NCI-H146 (cell line): ENCODE measurements around the gene HSF4.

Source experiments
- DNase-seq: peaks from one replicate; lab custom pipeline; 2025; lab: John Stamatoyannopoulos, UW

HSF4 gene

DNA sequence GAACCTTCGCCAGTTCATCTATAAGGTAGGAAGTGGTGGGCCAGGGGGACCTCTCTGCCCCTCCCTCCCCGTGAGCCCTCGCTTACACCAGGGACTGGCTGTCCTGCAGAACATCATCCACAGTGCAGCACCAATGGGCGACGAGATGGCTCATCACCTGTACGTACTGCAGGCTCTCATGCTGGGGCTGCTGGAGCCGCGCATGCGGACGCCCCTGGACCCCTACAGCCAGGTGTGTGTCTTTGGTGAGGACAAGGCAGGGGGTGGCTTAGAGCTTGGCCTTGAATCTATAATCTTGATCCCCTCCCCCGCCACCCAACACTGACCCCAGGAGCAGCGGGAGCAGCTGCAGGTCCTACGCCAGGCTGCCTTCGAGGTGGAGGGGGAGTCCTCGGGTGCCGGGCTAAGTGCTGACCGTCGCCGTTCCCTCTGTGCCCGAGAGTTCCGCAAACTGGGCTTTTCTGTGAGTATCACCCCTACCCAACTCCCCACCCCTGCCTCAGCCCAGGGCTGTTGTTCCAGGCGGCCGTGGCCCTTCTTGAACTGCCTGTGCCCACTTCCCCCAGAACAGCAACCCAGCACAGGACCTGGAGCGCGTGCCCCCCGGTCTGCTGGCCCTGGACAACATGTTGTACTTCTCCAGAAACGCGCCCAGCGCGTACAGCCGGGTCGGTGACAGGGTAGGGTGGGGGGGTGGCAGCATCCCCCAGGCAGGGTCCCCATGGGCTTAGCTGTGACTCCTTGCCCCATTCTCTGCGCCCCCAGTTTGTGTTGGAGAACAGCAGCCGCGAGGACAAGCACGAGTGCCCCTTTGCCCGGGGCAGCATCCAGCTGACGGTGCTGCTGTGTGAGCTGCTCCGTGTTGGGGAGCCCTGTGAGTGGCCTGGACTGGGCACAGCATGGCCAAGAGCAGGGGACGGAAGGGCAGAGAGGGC, 37.1 kb downstream of the HSF4 start:
- DNase-seq: no peak

DNA sequence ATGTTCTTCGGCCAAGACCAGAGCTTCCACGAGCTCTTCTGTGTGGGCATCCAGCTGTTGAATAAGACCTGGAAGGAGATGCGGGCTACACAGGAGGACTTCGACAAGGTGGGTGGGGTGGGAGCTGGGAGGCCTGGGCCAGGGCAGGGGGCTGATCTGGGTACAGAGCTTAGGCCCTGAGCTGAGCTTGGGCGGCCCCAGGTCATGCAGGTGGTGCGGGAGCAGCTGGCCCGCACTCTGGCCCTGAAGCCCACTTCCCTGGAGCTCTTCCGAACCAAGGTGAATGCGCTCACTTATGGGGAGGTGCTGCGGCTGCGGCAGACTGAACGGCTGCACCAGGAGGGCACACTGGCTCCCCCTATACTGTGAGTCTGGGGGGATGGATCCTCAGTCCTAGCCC, 37.9 kb downstream of the HSF4 start:
- no peak for DNase-seq

DNA sequence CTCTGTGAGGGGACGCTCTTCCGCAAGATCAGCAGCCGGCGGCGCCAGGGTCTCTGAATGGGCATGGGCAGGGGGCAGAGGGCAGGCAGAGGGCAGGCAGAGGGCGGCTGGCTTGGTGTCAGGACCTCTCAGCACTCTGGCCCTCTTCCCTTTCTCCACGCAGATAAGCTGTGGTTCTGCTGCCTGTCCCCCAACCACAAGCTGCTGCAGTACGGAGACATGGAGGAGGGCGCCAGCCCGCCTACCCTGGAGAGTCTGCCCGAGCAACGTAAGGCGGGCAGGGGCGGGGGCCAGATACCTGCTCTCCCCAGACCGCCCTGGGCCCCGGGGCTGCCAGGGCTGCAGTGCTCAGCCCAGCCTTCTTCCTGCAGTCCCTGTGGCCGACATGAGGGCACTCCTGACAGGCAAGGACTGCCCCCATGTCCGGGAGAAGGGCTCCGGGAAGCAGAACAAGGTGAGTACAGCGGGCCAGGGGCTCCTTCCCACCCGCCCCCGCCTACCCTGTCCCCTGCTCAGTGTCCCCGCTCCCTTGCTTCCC, 38.5 kb downstream of the HSF4 start:
- no peak for DNase-seq

DNA sequence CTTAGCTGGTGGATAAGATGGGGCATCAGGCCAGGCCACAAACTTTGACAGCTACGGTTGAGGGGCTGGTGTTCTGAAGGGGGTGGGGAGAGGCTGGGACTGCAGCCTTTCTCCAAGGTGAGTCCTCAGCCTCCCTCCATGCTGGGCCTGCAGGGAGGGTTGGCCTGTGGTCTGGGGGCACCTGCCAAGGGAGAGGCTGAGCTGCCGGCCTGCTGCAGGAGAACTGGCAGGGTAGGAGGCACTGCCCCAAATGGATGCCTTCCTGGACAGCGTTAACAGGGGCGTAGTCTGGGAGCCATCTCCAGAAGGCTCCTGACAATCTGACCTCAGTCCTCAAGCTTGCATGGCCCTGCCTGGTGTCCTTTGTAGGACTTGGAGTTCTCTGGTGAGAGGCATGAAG, 39.5 kb downstream of the HSF4 start:
- DNase-seq: no peak

DNA sequence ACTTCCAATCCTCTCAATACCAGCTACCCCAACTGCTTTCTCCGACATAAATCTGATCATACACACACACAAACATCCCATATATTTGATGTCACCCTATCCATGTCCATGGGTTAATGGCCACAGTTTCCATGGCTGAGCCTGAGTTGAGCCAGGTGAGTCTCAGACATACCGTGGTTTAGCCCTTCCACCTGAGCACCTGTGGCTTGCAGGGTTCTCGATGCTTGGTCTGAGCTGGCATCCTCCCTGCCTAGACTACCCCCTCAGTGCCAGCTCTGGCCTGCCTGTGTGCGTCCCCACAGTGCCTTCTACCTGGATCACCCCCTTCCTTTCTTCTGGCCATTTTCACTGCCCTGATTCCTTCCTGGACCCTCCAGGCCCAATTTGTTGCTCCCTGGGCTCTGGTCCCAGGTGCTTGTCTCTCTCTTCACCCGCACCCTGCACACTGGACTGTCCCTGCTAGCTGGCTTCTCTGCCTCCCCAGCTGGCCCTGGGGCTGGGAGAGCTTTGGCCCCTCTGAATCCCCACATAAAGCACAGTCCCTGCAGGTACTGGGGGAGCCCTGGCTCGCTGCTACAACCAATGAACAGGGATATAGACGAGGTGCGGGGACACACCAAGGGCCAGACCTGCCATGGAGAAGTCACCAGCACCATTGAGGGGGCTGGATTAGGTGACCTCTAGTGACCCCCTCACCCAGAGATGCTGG, 41.7 kb downstream of the HSF4 start:
- DNase-seq: no peak

DNA sequence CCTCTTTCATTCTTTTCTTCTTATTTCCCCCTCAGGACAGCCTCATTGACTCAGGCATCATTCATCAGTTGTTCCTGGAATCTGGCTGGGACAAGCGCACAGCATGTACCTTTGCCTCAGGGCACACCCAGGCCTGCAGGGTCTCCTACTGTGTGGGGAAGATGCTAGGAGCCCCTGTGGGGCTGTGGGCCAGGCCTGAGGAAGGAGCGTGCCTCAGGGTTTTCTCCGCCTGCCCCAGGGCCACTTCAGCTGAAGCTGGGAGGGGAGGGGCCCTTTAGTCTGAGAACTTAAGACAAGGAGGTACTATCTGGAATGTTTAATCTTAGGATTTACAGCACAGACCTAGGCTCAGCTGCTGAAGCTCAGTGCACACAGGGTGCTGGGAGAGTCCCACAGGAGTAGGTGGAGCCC, 42.3 kb downstream of the HSF4 start:
- no peak for DNase-seq

DNA sequence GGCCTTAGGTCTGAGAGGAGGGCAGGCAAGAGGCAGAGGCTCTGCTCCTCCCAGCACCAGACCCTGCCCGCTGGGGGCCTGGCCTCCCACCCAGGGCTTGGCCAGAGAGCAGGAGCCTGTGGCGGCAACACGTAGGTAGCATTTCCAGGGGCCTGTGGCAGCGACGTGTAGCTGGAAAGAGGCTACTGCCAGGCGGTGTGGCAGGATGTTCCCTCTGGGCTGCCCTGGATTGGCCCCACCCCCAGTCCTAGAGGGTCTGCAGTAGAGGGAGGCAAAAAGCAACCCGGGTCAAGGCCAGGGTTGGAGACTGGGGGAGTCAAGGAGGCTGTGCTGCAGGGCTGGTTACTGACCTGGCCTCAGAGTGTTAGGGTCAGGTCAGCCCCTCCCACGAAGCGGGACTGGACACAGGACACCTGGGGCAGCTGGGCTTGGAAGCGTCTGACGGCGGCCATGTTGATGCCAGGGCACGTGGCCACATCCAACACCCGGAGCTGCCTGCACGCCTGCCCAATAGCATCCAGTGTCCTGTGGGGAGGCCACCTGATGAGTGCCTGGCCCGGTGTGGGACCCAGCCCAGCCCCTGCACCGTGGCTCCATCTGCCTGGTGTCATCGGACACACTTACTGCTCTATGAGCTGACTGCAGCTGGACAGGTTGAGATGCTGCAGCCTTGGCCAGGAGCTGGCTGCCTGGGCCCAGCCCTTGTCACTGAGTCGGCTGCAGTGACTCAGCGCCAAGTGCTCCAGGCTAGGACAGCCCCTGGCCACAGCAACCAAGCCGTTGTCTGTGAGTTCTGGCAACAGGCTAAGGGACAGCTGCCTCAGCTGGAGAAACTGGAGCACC, 42.9 kb downstream of the HSF4 start:
- no peak for DNase-seq

DNA sequence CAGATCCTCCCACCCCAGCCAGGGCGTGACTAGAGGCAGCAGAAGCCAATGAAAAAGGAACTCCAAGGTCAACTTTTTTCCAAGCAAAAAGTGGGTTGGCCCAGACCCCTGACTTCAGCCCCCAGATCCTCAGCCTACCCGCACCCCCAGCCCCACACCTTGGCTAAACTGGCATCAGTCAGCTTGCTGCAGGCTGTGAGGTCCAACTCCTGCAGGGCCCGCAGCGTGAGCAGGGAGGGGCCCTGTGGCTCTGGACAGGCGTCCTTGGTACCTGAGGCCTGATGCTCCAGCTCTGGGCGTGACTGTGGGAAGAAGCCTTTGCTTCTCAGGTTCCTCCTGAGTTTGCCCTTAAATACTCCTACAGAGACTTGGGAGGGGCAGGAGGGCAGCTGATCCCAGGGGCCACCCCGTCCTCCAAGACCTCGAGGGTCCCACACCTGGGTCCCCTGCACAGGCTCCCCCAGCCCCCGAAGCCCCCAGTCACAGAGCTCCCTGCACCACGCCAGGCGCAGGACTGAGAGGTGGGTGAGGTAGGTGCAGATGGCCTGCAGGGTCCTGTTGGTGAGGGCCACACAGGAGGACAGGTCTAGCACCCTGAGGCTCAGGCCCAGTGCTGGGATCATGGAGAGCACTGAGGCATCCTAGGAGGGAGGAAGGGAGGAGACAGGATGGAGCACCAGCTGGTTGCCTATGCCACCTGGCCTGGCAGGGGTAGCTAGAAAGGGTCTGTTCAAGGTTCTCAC, 43.8 kb downstream of the HSF4 start:
- no peak for DNase-seq

DNA sequence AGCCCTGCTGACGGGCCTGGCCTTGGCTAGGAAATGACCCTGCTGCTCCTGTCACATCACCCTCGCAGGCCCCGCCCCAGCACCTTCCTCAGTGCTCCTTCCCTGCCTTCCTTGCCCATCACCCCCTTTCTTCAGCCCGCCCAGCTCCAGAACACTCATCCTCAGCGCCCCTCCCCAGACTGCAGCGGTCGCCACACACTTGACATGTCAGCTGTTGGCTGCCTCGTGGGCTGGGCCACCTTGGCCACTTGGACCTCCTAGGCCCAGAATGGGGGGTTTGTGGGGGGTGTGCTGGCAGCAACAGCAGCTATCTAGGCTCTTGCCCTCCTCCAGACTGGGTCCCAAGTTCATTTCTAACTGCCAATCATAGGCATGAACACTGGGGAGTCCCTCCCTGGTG, 45.0 kb downstream of the HSF4 start:
- DNase-seq: no peak

DNA sequence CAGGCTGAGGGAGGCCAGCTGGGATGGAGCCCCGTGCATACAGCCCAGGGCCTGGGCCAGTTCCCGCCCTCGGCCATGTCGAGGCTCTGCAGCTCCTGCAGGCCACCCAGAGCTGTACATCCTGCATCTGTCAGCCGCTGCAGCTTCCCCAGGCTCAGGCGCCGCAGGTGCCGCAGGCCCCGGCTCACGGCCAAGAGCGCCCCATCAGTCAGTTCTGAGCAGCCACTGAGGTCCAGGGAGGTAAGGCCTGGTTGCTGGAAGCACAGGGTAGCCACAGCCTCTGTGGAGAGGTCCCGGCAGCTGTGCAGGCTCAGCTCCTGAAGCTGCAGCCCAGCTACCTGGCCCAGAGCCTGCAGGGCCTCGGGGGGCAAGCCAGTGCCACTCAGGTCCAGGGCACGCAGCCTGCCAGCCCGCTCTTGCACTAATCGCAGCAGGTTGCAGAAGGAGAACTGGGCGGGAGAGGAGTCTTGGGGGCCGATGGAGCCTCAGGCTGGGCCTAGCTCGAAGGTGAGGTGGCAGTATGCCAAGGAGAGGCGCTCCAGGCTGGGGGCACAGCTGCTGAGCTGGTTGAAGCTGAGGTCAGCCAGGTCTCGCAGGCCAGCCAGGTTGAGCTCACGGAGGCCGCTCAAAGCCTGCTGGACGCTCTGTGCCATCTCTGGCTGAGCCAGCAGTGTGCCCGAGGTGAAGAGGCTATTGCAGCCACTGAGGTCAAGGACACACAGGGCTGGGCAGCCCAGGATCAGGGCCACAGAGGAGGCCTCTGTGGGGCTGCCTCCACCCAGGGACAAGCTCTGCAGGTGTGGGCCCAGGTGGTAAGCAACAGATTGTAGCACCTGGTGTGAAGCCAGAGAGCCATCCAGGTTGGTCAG, 45.8 kb downstream of the HSF4 start:
- no peak for DNase-seq

DNA sequence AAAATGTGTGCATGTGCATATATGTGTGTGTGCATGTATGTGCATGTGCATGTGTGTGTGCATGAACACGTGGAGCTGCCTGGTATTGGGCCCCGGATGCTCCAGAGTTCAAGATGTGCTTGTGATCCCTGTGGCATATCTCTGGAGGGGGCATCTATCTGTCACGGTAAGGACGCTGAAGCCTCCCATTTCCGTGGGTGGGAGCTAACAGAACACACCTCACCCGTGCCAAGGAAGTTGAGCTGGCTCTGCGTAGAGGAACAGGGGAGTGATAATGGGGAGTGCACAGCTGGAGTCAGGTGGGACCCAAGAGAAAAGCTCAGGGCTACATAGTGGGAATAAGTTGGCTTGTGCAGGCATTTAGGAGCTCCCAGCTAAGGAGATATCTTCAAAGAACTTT, 47.1 kb downstream of the HSF4 start:
- DNase-seq: no peak

DNA sequence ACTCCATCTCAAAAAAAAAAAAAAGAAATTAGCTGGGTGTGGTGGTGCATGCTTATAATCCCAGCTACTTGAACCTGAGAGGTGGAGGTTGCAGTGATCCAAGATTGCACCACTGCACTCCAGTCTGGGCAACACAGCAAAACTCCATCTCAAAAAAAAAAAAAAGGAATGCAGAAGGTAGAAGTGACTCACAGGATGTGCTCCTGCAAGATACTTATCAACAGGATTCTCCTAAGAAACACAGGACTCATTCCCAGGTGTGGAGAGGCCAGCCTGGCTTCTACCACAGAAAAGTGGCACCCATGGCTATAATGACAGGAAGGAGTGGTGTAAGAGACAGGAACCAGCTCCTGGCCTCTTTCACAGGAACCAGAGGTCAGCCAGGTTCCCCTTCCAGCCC, 48.2 kb downstream of the HSF4 start:
- DNase-seq: no peak

DNA sequence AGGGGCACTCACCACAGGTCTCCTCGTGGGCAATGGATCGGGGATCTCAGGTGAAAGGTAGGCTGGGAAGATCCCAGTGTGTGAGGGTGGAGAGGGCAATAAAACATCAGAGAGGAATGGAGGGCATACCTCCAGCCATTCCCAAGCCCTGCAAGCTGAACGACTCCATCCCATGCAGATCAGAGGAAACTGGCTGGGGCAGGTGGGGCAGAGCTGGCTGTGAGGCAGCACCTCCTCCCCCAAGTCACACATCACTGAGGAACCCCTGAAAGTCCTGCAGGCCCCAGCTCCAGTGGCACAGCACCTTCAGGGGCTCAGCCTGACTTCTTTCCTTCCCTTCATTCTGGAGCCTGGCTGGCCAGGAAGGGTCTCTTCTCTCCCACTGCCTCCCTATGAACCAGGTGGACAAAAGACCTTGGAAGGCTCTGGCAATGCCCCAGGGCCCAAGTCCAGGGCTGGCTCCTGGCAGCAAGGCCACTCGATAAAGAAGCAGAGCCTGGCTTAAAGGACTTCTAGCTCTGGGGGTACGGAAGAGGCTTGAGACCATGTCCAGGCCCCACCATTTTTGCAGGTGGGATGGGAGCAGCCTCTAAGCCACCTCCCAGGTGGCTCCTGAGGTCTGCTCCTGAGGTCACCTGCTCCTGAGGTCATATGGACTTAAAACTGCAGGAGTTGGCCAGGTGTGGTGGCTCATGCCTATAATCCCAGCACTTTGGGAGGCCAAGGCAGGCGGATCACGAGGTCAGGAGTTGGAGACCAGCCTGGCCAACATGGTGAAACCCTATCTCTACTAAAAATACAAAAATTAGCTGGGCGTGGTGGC, 48.9 kb downstream of the HSF4 start:
- no peak for DNase-seq

DNA sequence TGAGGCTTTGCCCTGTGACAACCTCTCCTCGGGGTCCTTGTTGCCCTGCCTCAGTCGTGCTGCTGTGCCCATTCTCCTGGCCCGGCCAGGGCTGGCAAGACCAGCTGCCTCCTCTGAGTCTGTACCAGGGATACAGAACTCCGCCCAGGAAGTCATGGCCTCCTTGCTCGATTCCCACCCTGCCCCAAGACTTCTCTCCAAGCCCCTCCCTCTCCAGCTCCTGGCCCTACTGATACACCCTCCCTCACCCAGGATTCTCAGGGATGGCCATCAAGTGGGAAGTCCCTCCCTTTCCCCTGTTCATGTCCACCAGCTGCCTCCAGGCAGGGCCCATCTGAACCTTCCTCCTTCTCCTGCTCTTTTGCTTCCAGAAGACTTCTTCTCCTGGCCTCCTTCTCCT, 51.2 kb downstream of the HSF4 start:
- DNase-seq: no peak

DNA sequence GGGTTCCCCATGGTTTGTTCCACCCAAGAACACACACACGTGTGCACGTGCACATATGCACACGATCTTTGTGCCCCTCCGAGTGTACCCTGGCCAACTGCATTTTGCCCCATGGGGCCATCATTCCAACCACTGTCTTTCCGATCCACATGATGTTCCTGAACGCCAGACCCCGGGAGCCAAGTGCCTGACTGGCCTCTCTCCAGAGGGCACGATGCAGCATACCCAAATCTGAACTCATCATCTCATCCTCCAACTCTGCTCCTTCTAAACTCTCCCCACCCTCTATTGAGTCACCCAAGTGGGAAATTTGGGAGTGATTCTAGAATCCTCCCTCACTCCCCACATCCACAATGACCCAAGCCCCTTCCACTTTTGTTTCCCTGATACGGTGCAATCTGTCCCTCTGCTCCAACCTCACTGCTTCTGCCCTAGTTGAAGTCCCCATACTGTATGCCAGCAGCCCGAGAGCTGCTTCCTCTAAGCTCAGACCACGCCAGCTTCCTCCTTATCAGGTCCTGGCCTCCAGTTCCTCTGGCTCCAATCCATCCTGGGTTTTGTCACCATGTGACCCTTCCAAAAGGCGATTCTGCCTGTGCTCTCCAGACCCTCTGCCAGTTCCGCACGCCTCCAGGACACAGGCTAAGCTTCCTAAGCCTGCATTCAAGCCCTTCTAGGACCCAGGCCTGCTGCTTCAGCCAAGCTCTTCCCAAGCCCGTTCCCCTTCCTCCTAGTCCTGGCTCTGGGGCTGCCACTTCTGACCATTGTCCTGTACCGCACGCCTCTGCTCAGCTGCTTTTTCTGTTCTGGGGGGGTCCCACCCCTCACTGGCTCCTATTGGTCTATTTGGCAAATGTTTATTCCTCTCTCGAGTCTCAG, 52.3 kb downstream of the HSF4 start:
- DNase-seq: no peak
